Liver (tissue), 3 donors: Measurements from ENCODE around the gene SLC25A21.

Experiments used
- ATF3 ChIP-seq: IDR thresholded peaks from 2 replicates; pipeline ENCODE4 v1.6.1; 2016; ENCODE audit warnings: antibody characterized with exemption
- EGR1 ChIP-seq, 2 donors: IDR thresholded peaks; 2 replicates each; pipeline ENCODE4 v1.6.1; 2016 to 2018; ENCODE audit warnings: antibody characterized with exemption in 2 of 2, low read depth in 2 of 2
- TAF1 ChIP-seq: conservative IDR thresholded peaks from 2 replicates; pipeline ENCODE4 v1.6.1; 2016; ENCODE audit warnings: antibody characterized with exemption, mild to moderate bottlenecking
- YY1 ChIP-seq: IDR thresholded peaks from 2 replicates; pipeline ENCODE4 v1.6.1; 2016; ENCODE audit warnings: antibody characterized with exemption, mild to moderate bottlenecking
- TF ChIP-seq, protein P1 (sequence below): fragments of 150-350 bp; IDR thresholded peaks from 2 replicates; pipeline ENCODE4 v1.5.1; 2017; ENCODE audit warnings: improper control_type of control experiment, low read depth, low read length; ENCODE audit not compliant: missing input control
- donor health status: healthy.
- donor health status: healthy.

DNA sequence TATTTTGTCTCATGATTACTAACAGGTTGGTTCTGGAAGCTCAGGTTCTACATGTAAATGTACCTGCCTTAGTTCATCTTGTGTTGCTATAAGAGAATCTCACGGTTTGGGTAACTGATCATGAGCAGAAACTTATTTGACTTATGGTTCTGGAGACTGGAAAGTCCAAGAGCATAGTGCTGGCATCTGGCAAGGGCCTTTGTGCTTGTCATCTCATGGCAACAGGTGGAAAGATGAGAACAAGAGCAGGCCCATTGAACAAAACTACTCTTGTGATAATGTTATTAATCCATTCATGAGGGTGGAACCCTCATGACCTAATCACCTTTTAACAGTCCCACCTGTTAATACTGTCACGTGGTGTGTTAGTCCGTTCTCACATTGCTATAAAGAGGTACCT lies 48.7 kb upstream of the SLC25A21 start:
- TF ChIP-seq, protein P1, sequence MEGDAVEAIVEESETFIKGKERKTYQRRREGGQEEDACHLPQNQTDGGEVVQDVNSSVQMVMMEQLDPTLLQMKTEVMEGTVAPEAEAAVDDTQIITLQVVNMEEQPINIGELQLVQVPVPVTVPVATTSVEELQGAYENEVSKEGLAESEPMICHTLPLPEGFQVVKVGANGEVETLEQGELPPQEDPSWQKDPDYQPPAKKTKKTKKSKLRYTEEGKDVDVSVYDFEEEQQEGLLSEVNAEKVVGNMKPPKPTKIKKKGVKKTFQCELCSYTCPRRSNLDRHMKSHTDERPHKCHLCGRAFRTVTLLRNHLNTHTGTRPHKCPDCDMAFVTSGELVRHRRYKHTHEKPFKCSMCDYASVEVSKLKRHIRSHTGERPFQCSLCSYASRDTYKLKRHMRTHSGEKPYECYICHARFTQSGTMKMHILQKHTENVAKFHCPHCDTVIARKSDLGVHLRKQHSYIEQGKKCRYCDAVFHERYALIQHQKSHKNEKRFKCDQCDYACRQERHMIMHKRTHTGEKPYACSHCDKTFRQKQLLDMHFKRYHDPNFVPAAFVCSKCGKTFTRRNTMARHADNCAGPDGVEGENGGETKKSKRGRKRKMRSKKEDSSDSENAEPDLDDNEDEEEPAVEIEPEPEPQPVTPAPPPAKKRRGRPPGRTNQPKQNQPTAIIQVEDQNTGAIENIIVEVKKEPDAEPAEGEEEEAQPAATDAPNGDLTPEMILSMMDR, result no peak
- TF ChIP-seq YY1, result no peak
- TF ChIP-seq TAF1, result no peak
- no peak for TF ChIP-seq ATF3
- TF ChIP-seq EGR1 (IDR thresholded peaks at IDR 0.05; ENCODE audit: low read depth in 2 of 2), result no peak
